H1 (cell line): ENCODE measurements around the gene ATP6V0A1. TPM values are rescaled to one million over a fixed set of nuclear protein-coding genes. Genes with fewer than 3 reads are reported as not detected.

ENCODE experiments used
- BCL11A ChIP-seq, 2 experiments: IDR thresholded peaks; one replicate each; pipeline ENCODE4 v1.6.1; 2011; ENCODE audit warnings: low read depth in 2 of 2, low read length in 2 of 2, mild to moderate bottlenecking in 2 of 2
- BRCA1 ChIP-seq: IDR thresholded peaks from 2 replicates; pipeline ENCODE4 v1.6.1; 2012; ENCODE audit warnings: low read depth, low read length, improper control_type of control experiment
- CBX5 ChIP-seq: fragments of 300-800, 300-1000 bp; sonication (generic); IDR thresholded peaks from 2 replicates; pipeline ENCODE4 v1.7.1; 2016; ENCODE audit warnings: antibody characterized with exemption, low read length, low read depth
- CHD1 ChIP-seq: IDR thresholded peaks from 2 replicates; pipeline ENCODE4 v1.6.1; 2012; ENCODE audit warnings: low read depth, low read length, improper control_type of control experiment
- HDAC6 ChIP-seq: IDR thresholded peaks from one replicate; pipeline ENCODE4 v1.7.1; 2012; ENCODE audit warnings: low read depth, mild to moderate bottlenecking, inconsistent platforms, low read length, moderate library complexity
- KDM4A ChIP-seq: IDR thresholded peaks from one replicate; pipeline ENCODE4 v1.7.1; 2012; ENCODE audit warnings: low read depth, mild to moderate bottlenecking, moderate library complexity, low read length, inconsistent platforms; ENCODE audit not compliant: severe bottlenecking
- SRF ChIP-seq: IDR thresholded peaks from 2 replicates; pipeline ENCODE4 v1.6.1; 2011; ENCODE audit warnings: mild to moderate bottlenecking, low read depth, low read length, moderate library complexity
- TAF7 ChIP-seq: optimal IDR thresholded peaks from 2 replicates; pipeline ENCODE3; 2011; ENCODE audit warnings: low read depth, mild to moderate bottlenecking, inconsistent platforms, low read length, moderate library complexity, borderline replicate concordance
- polyA plus RNA-seq, 7 experiments: library from polyadenylated mRNA; depleted of rRNA in 3 of 7; stranded (reverse) in 5 of 7; unstranded in 2 of 7; fragments of >200 nt in 5 of 7; fragments of 200-250 nt in 2 of 7; gene quantifications; 1 replicate in 5 of 7; 2 replicates in 1 of 7; 4 replicates in 1 of 7; pipeline versions ENCODE4 v1.2.1 to v1.2.3, GENCODE V29; 2011 to 2013; ENCODE audit warnings: missing spikeins in 2 of 7, mixed read lengths in 2 of 7
- total RNA-seq: library from RNA; stranded (reverse); fragmentation: NEBNext Ultra II Directional; extraction: Animal tissue kit (Norgen Biotek cat#: 25700); gene quantifications from 2 replicates; pipeline ENCODE4 v1.2.1, GENCODE V29; 2021
- TF ChIP-seq, protein P1 (sequence below): fragments of 300-600 bp; sonication (generic); IDR thresholded peaks from 2 replicates; pipeline ENCODE4 v1.7.1; 2012; ENCODE audit warnings: low read length, moderate library complexity, mild to moderate bottlenecking, inconsistent platforms; ENCODE audit not compliant: insufficient replicate concordance
- TF ChIP-seq, protein P2 (sequence below): IDR thresholded peaks from 2 replicates; pipeline ENCODE4 v1.6.1; 2011; ENCODE audit warnings: low read length, improper control_type of control experiment

ATP6V0A1 gene
- total and polyA plus RNA-seq, 2 of the 8 experiments (the other 6 are each of a cell fraction or from before 2014, with no cell fraction given): 55.3 to 63.4 TPM

- TF ChIP-seq, protein P1, sequence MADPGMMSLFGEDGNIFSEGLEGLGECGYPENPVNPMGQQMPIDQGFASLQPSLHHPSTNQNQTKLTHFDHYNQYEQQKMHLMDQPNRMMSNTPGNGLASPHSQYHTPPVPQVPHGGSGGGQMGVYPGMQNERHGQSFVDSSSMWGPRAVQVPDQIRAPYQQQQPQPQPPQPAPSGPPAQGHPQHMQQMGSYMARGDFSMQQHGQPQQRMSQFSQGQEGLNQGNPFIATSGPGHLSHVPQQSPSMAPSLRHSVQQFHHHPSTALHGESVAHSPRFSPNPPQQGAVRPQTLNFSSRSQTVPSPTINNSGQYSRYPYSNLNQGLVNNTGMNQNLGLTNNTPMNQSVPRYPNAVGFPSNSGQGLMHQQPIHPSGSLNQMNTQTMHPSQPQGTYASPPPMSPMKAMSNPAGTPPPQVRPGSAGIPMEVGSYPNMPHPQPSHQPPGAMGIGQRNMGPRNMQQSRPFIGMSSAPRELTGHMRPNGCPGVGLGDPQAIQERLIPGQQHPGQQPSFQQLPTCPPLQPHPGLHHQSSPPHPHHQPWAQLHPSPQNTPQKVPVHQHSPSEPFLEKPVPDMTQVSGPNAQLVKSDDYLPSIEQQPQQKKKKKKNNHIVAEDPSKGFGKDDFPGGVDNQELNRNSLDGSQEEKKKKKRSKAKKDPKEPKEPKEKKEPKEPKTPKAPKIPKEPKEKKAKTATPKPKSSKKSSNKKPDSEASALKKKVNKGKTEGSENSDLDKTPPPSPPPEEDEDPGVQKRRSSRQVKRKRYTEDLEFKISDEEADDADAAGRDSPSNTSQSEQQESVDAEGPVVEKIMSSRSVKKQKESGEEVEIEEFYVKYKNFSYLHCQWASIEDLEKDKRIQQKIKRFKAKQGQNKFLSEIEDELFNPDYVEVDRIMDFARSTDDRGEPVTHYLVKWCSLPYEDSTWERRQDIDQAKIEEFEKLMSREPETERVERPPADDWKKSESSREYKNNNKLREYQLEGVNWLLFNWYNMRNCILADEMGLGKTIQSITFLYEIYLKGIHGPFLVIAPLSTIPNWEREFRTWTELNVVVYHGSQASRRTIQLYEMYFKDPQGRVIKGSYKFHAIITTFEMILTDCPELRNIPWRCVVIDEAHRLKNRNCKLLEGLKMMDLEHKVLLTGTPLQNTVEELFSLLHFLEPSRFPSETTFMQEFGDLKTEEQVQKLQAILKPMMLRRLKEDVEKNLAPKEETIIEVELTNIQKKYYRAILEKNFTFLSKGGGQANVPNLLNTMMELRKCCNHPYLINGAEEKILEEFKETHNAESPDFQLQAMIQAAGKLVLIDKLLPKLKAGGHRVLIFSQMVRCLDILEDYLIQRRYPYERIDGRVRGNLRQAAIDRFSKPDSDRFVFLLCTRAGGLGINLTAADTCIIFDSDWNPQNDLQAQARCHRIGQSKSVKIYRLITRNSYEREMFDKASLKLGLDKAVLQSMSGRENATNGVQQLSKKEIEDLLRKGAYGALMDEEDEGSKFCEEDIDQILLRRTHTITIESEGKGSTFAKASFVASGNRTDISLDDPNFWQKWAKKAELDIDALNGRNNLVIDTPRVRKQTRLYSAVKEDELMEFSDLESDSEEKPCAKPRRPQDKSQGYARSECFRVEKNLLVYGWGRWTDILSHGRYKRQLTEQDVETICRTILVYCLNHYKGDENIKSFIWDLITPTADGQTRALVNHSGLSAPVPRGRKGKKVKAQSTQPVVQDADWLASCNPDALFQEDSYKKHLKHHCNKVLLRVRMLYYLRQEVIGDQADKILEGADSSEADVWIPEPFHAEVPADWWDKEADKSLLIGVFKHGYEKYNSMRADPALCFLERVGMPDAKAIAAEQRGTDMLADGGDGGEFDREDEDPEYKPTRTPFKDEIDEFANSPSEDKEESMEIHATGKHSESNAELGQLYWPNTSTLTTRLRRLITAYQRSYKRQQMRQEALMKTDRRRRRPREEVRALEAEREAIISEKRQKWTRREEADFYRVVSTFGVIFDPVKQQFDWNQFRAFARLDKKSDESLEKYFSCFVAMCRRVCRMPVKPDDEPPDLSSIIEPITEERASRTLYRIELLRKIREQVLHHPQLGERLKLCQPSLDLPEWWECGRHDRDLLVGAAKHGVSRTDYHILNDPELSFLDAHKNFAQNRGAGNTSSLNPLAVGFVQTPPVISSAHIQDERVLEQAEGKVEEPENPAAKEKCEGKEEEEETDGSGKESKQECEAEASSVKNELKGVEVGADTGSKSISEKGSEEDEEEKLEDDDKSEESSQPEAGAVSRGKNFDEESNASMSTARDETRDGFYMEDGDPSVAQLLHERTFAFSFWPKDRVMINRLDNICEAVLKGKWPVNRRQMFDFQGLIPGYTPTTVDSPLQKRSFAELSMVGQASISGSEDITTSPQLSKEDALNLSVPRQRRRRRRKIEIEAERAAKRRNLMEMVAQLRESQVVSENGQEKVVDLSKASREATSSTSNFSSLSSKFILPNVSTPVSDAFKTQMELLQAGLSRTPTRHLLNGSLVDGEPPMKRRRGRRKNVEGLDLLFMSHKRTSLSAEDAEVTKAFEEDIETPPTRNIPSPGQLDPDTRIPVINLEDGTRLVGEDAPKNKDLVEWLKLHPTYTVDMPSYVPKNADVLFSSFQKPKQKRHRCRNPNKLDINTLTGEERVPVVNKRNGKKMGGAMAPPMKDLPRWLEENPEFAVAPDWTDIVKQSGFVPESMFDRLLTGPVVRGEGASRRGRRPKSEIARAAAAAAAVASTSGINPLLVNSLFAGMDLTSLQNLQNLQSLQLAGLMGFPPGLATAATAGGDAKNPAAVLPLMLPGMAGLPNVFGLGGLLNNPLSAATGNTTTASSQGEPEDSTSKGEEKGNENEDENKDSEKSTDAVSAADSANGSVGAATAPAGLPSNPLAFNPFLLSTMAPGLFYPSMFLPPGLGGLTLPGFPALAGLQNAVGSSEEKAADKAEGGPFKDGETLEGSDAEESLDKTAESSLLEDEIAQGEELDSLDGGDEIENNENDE: no peak
- no peak for TF ChIP-seq CHD1
- TF ChIP-seq CBX5: no peak
- TF ChIP-seq BCL11A (IDR thresholded peaks at IDR 0.05; ENCODE audit: low read depth in 2 of 2, low read length in 2 of 2): no peak
- TF ChIP-seq HDAC6: no peak
- no peak for TF ChIP-seq TAF7
- TF ChIP-seq KDM4A: peak; percentile 77
- TF ChIP-seq, protein P2, sequence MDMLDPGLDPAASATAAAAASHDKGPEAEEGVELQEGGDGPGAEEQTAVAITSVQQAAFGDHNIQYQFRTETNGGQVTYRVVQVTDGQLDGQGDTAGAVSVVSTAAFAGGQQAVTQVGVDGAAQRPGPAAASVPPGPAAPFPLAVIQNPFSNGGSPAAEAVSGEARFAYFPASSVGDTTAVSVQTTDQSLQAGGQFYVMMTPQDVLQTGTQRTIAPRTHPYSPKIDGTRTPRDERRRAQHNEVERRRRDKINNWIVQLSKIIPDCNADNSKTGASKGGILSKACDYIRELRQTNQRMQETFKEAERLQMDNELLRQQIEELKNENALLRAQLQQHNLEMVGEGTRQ: peak; percentile 98
- TF ChIP-seq SRF: no peak
- no peak for TF ChIP-seq BRCA1
Measured at GRCh38 chr17:42566883-42567573, 108.3 kb downstream of the ATP6V0A1 start, which contains the start of gene MLX (continued).
